GM19324 (cell line): Measurements from ENCODE around the gene CARD6.
"Not testable (repeated sequence)": the region's sequence is repeated elsewhere in the genome, so short reads cannot be mapped to it uniquely, and the experiment has no call there.

Experiments used
- ATAC-seq: cut with Tn5 transposase; IDR thresholded peaks from one replicate; pipeline ENCODE4 v1.9.1; 2021; ENCODE audit warnings: mild to moderate bottlenecking, moderate library complexity; ENCODE audit not compliant: unreplicated experiment, low FRiP score

The CARD6 gene

DNA sequence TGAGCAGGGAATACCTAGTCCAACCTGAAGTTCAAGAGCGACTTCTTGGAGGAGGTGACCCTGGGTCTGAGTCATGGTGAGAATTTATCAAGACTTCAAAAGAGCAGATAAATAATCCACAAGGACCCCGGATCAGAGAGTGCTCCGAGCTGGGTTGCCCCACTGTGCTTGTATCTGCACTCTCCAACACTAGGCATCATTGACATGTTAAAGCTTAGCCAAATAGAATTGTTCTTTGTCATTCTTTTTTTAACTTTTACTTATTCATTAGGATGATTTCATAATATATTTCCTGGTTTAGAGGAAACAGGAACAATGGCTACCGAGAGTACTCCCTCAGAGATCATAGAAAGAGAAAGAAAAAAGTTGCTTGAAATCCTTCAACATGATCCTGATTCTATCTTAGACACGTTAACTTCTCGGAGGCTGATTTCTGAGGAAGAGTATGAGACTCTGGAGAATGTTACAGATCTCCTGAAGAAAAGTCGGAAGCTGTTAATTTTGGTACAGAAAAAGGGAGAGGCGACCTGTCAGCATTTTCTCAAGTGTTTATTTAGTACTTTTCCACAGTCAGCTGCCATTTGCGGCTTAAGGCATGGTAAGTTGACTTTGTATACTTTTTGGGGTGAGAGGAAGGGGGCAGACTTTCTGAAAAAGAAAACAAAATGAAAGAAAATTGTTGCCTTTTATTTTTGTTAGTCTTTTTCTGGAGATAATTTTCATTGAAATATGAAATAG lies at the start of gene CARD6:
CARD6 (plus strand) TSS at position 300 of the 738 bp plus-strand sequence; CDS start at position 316, 16 bp downstream.
- ATAC-seq = peak; percentile 46

GRCh38 chr5:40791715-40792139 lies 49.4 kb upstream of the CARD6 start:
- no peak for ATAC-seq

- ATAC-seq = not testable (repeated sequence)
These were observed 48.5 kb upstream of the CARD6 start for GRCh38 chr5:40792691-40793090.

DNA sequence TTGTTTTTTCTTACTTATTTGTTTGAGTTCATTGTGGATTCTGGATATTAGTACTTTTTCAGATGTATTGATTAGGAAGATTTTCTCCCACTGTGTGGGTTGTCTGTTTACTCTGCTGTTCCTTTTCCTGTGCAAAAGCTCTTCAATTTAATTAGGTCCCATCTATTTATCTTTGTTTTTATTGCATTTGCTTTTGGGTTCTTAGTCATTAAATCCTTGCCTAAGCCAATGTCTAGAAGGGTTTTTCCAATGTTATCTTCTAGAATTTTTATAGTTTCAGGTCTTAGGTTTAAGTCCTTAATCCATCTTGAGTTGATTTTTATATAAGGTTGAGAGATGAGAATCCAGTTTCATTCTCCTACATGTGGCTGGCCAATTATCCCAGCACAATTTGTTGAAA lies 46.8 kb upstream of the CARD6 start:
- ATAC-seq = not testable (repeated sequence)

- ATAC-seq = not testable (repeated sequence)
These were observed 46.3 kb upstream of the CARD6 start for GRCh38 chr5:40794877-40795276.

DNA sequence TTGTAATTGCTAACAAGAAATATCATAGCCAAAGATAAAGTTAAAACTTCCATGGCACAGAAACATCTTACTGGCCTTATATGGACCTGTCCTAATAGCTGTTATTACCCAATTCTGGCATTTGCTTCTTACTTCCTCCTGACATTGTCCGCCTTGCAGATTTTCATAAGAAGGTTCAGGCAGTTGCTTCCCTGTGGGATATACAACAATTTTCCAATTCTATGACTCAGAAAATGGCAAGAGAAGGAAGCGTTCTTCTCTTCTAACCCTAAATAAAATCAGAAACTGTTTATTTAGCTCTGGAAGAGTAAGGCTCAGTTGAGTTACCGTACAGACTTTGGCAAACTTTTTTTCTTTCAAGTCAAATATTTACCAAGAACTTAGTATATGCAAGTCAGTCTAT lies 44.7 kb upstream of the CARD6 start:
- no peak for ATAC-seq

DNA sequence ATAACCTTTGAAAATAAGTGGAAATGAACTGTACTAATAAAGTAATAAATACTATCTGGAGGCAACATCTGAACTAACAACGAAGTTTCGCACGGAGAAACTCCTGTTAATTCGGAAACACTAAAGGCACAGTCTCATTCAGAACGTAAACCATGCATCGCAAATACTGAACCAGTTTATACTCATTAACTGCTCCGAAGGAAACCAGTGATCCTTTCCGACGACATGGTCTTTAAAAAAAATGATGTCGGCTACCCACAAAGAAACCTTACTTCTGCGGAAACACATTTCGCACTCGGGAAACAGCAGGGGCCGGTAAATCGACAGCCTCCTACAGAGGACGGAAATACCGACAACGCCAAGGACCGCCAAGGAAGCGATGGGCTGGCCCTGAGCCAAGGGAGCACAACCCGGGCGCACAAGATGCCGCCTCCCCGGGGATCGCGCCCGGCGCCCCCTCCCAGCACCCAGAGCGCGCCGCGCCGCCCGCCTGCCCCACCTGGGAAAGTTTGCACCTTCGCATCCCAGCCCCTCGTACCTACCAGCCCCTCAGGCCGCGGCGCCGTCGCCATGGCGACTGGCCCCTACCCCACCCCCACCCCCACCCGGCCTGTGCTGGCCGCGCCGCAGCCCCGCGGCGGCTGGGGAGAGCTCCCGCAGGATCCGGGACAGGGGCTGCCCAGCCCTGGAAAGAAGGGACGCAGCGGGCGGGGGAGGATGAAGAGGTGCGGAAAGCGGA lies 43.7 kb upstream of the CARD6 start:
- peak; percentile 58 for ATAC-seq

GRCh38 chr5:40798012-40798800 lies 43.0 kb upstream of the CARD6 start, which contains the start of gene PRKAA1:
TSS of gene PRKAA1 (minus strand) at chr5:40798374. CDS start at chr5:40798189, 185 bp downstream.
- ATAC-seq = peak; percentile 99

DNA sequence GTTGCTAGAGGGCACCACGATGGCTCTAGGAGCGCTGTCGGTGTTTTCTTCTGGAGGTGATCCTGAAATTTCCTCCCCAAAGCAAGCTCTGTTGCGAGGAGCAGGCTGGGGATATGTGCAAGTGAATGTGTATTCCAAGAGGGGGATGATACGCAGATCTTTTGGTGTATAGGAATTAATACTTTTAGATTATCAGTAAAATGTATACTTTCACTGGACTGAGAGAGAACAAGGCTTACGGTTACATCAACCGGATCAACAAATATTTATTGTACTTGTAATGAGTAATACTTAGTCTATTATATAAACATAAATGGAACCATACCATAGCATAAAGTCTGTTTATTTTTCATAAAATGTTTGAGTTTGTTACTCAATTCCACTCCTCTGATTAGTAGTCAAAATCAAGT lies 42.4 kb upstream of the CARD6 start:
- no peak for ATAC-seq

DNA sequence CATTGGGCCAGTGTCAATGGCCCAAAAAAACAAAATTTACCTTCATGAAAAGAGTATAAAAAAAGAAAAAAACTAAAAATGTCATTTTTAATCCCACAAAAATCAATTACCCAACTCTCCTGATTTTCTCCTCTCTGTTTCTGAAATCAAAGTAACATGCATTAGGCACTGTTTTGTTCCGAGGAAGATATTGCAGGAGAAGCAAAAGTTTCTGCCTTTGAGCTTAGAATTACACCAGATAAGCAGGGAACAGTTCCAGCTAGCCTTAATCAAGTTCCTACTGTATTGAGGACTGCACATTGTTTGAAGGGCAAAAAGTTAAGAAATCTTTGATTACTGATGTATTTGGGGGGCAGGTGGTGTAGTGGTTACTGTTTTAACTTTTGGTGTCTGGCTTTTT lies 41.9 kb upstream of the CARD6 start:
- ATAC-seq = no peak

DNA sequence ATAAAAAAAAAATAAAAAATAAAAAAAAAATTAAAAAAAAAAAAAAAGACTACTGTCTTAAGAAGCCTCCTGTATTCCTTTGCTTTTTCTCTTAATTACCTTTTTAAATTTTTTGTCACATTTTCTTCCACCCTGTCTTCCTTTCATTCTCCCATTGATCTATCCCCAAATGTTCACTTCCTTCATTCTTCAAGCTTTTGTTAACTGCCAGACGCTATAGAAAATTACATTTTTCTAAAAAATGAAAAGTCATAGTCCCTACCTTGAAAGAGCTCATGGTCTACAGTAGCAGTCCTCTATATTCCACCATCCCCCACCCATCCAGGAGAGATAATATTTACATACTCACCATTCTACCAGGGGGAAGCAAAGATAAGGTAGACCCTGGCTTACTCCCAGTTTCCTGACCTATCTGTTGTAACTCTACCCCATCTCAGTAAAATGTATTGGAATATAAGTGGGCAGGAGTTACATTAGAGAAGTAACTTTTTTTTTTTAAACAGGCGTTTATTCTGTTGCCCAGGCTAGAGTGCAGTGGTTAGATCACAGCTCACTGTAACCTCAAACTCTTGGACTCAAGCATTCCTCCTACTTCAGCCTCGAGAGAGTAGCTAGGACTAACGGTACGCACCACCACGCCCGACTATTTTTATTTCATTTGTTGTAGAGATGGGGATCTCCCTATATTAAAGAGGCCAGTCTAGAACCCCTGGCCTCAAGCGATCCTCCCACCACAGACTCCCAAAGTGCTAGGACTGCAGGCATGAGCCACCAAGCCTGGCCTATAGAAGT lies 39.2 kb upstream of the CARD6 start:
- no peak for ATAC-seq

DNA sequence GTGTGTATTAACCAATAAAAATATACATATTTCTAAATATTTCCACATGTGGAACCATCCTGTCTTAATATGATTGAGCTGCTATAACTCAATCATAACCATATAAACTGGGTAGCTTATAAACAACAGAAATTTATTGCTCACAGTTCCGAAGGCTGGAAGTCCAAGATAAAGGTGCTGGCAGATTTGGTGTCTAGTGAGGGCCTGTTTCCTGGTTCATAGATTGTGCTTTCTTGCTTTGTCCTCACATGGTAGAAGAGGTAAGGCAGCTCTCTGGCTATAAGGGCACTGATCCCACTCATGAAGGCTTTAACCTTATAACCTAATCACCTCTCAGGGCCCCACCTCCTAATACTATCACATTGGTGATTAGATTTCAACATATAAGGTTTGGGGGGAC lies 29.0 kb upstream of the CARD6 start:
- no peak for ATAC-seq

DNA sequence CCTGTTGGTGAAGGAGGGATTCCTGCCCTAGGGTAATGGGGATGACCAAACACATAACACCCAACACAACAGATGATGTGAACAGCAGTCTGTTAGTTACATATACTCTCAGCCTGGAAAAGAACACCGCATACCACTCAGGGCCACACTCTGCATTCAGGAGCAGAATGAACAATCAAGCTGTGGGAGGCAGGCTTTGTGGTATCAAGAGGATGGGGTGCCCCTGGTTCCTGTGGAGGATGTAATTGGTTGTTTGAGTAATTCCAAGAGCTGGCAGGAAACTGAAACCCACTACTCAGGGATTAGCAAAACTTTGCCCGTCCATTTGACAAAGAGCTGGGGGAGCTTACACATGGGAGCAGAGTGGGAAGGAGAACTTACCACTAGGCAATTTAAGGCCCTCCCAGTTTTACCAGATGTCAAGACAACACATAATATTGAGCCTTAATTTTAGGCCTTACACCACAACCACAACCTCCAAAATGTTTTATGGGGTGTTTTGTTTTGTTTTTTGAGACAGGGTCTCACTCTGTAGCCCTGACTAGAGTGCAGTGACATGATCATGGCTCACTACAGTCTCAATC lies 27.4 kb upstream of the CARD6 start:
- ATAC-seq = no peak

DNA sequence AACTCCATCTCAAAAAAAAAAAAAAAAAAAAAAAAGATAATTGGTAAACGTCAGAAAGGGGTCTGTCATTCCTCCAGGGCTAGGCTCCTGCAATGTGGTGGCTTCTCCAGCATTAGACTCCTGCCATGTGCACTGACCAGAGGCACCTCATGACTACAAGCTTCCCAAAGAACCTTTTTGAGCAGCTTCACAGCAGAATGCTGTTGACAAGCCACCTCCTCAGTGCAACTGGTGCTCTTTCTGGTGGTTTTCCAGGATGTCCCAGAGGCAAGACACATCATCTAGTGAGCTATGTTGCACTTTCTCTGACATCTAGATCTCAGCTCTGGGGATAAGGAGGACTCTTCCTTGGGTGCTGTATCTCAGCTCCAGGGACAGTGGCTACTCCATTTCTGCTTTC lies 17.7 kb upstream of the CARD6 start:
- no peak for ATAC-seq

DNA sequence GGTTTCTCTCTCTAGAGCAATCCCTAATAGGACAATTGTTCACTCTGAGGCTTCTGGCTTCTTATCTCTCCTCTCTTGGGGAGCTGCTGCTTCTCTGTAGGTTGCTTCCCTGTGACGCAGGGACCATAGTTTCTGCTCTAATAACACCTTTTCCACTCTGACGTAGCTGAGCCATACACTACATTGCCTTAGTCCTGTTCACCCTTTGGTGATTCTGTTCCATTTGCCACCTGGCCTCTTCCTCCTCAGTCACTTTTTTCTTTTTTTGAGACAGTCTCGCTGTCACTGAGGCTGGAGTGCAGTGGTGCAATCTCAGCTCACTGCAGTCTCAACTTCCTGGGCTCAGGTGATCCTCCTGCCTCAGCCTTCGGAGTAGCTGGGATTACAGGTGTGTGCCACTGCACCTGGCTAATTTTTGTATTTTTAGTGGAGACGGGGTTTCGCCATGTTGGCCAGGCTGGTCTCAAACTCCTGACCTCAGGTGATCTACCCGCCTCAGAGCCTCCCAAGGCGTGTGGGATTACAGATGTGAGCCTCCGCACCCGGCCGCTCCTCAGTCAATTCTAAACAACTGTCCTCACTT lies 15.6 kb upstream of the CARD6 start:
- not testable (repeated sequence) for ATAC-seq

- ATAC-seq = no peak
These were observed 14.5 kb upstream of the CARD6 start for GRCh38 chr5:40826489-40827187.

DNA sequence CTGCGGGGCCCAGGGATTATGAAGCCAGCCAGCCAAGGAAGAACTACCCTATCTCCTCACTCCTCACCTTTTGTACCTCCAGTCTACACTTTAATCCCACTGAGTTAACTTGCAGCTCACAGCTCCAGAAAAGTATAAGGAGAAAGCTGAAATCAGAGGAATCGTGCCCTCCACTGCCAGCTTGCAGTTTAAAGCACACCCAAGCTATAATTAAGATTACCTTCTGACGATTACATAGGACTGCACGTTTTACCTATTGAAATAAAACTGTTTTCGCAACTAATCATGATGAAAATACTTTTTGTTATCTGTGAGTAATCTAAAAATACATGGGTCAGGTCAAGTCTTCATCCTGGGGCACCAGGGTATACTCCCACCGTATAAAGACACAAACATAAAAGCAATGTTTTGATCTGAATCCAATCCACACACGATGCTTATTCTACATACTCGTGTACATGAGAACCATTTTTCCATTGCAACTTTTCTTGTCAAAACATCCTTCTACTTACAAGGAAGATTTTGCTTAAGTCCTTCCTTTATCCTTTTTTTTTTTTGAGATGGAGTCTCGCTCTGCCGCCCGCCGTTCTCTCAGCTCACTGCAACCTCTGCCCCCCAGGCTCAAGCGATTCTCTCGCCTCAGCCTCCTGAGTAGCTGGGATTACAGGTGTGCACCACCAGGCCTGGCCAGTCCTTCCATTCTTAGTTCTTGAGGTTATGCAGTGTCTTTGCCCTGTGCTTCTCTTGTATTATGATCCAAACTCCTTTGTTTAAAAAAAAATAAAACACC lies 13.8 kb upstream of the CARD6 start:
- ATAC-seq = no peak

- no peak for ATAC-seq
These were observed 13.0 kb upstream of the CARD6 start for GRCh38 chr5:40828021-40828631.
